PC-9 (cell line): ENCODE measurements around the gene MPEG1. TPM values are rescaled to one million over a fixed set of nuclear protein-coding genes. Genes with fewer than 3 reads are reported as not detected.

Experiments
- Bru-seq: library from RNA; stranded (reverse); fragments of 400-500 nt; gene quantifications from one replicate; lab custom pipeline; 2021; lab: Mats Ljungman, UMichigan
- BruChase-seq, 2 experiments: library from RNA; stranded (reverse); fragments of 400-500 nt; gene quantifications; one replicate each; lab custom pipeline; 2021; lab: Mats Ljungman, UMichigan
- BruUV-seq: library from RNA; stranded (reverse); fragments of 400-500 nt; replicated peaks from 2 replicates; lab custom pipeline; 2021; lab: Mats Ljungman, UMichigan
- CTCF ChIA-PET: fragments of 300-600 bp; sonication (Branson Sonifier 250); formaldehyde crosslinking; loops from one replicate; lab custom pipeline; 2022; ENCODE audit warnings: antibody characterized with exemption; lab: Charles Lee
- POLR2A ChIA-PET: fragments of 300-600 bp; sonication (Branson Sonifier 250); formaldehyde crosslinking; loops from one replicate; lab custom pipeline; 2022; ENCODE audit warnings: antibody characterized with exemption; ENCODE audit not compliant: unreplicated experiment; lab: Charles Lee
- DNase-seq, 2 experiments: peaks; one replicate each; pipeline versions ENCODE4 v3.0.0 to v3.0.0-alpha.2; 2015 to 2022; ENCODE audit warnings: mixed read lengths in 1 of 2
- H2AFZ ChIP-seq: fragments of 200-600 bp; sonication (generic); 2 replicates; pipeline ENCODE4 v1.8.1; 2017; ENCODE audit warnings: antibody characterized with exemption
- H3F3A ChIP-seq: fragments of 200-600 bp; sonication (generic); 2 replicates; pipeline ENCODE4 v1.8.1; 2017; ENCODE audit warnings: antibody characterized with exemption, mild to moderate bottlenecking, low read depth; ENCODE audit not compliant: insufficient read depth
- H3K27ac ChIP-seq: fragments of 200-600 bp; sonication (generic); 2 replicates; pipeline ENCODE4 v1.6.1; 2016; ENCODE audit warnings: mixed run types
- H3K27me3 ChIP-seq: fragments of 200-600 bp; sonication (generic); 2 replicates; pipeline ENCODE4 v1.6.1; 2016; ENCODE audit warnings: low read depth, mixed run types; ENCODE audit not compliant: insufficient read depth
- H3K36me3 ChIP-seq: fragments of 200-600 bp; sonication (generic); 2 replicates; pipeline ENCODE4 v1.6.1; 2016; ENCODE audit warnings: low read depth, mixed run types
- H3K4me1 ChIP-seq: fragments of 200-600 bp; sonication (generic); replicated peaks from 2 replicates; pipeline ENCODE4 v1.6.1; 2016; ENCODE audit warnings: mixed run types; ENCODE audit not compliant: insufficient read depth
- H3K4me2 ChIP-seq: fragments of 200-600 bp; sonication (generic); 2 replicates; pipeline ENCODE4 v1.6.1; 2017; ENCODE audit warnings: mixed run types
- H3K4me3 ChIP-seq: fragments of 200-600 bp; sonication (generic); 2 replicates; pipeline ENCODE4 v1.6.1; 2016; ENCODE audit warnings: mixed run types
- H3K79me2 ChIP-seq: fragments of 200-600 bp; sonication (generic); 2 replicates; pipeline ENCODE4 v1.6.1; 2017; ENCODE audit warnings: low read depth, mixed run types
- H3K9me2 ChIP-seq: fragments of 200-600 bp; sonication (generic); 2 replicates; pipeline ENCODE4 v1.8.1; 2017; ENCODE audit warnings: mild to moderate bottlenecking; ENCODE audit not compliant: insufficient read depth
- H3K9me3 ChIP-seq: fragments of 200-600 bp; sonication (generic); 2 replicates; pipeline ENCODE4 v1.8.1; 2016; ENCODE audit warnings: low read depth; ENCODE audit not compliant: insufficient read depth
- H4K20me1 ChIP-seq: fragments of 200-600 bp; sonication (generic); 2 replicates; pipeline ENCODE4 v1.8.1; 2017; ENCODE audit not compliant: insufficient read depth
- CTCF ChIP-seq: fragments of 200-600 bp; sonication (generic); conservative IDR thresholded peaks from 2 replicates; pipeline ENCODE4 v1.6.1; 2017; ENCODE audit warnings: mixed run types, antibody characterized with exemption, mild to moderate bottlenecking, moderate library complexity
- EZH2 ChIP-seq: fragments of 200-600 bp; sonication (generic); IDR thresholded peaks from 2 replicates; pipeline ENCODE4 v1.8.0; 2017; ENCODE audit warnings: antibody characterized with exemption, low read depth
- intact Hi-C: fragments of 100-400 bp; cut with micrococcal nuclease; formaldehyde crosslinking; loops from one replicate; pipeline ENCODE4 v1.10.0; 2022; ENCODE audit not compliant: unreplicated experiment
- long read RNA-seq: library from polyadenylated mRNA; stranded (forward); transcript quantifications from one replicate; pipeline ENCODE4 v2.0.0, GENCODE V29; 2022
- total RNA-seq: library from RNA; stranded (reverse); gene quantifications from 2 replicates; pipeline ENCODE4 v1.2.3, GENCODE V29; 2021

The MPEG1 gene
- not detected in 2 replicates for total RNA-seq
- Bru-seq, nascent RNA, result percentile 15 among the genes with signal in this experiment
- not detected for BruChase-seq, experiment 1, labeled RNA remaining after a 2-hour chase
- BruChase-seq, experiment 2, labeled RNA remaining after a 6-hour chase, result percentile 12 among the genes with signal in this experiment
- long read RNA-seq, result 0 reads

- Histone ChIP-seq H3K9me2 (no peaks in the 10 kb centered on the region), H3K27ac (no peak within 1 kb of the TSS), H4K20me1 (no peaks in the 10 kb centered on the region), H3K9me3 (no peaks in the 10 kb centered on the region), H3K4me3 (no peak within 1 kb of the TSS), H3F3A (no peaks in the 10 kb centered on the region; the same call in 1 of the 2 replicates), H3K79me2 (no peaks in the 10 kb centered on the region), H3K4me1 (peaks cover 11% of the 10 kb centered on the region), H3K4me2 (no peak within 1 kb of the TSS), H3K36me3 (no peaks in the 10 kb centered on the region; the same call in 1 of the 2 replicates), H2AFZ (no peak within 1 kb of the TSS), H3K27me3 (no peaks in the 10 kb centered on the region)
- BruUV-seq, result no TSS peak
- no peak for DNase-seq
- POLR2A ChIA-PET, result interaction anchor here (0.6 kb wide), 1 partner anchor 1516 kb away, joined by 7 read pairs; no protein-coding TSS in a partner anchor
- CTCF ChIA-PET, result interaction anchor here (0.7 kb wide), 1 partner anchor 154 kb away, joined by 6 read pairs; no protein-coding TSS in a partner anchor
- TF ChIP-seq EZH2, result no peak
- no peak for TF ChIP-seq CTCF
- intact Hi-C loops, result no loop called here
Measured at GRCh38 chr11:59212744-59213631, at the start of gene MPEG1. MPEG1 (minus strand) TSS chr11:59212927; CDS start chr11:59212865, 62 bp downstream.

- Histone ChIP-seq H3K9me2 (no peaks in the 10 kb centered on the region), H3K27ac (no peak overlapping the region), H3K4me1 (peaks cover 18% of the 10 kb centered on the region), H3K9me3 (no peaks in the 10 kb centered on the region), H3K27me3 (no peaks in the 10 kb centered on the region), H3K4me2 (no peak overlapping the region), H3K36me3 (no peaks in the 10 kb centered on the region), H4K20me1 (no peaks in the 10 kb centered on the region), H3F3A (peaks cover 8% of the 10 kb centered on the region; the same call in 1 of the 2 replicates), H2AFZ (no peak overlapping the region), H3K4me3 (no peak overlapping the region), H3K79me2 (no peaks in the 10 kb centered on the region)
- no TSS peak for BruUV-seq
- DNase-seq, result no peak
- no peak for TF ChIP-seq EZH2
- TF ChIP-seq CTCF, result no peak
- intact Hi-C loops, result no loop called here
- POLR2A ChIA-PET, result no interaction called here
- CTCF ChIA-PET, result no interaction called here
Measured at GRCh38 chr11:59262177-59262818, 49.6 kb upstream of the MPEG1 start.

GRCh38 chr11:59261150-59261549 is 48.4 kb upstream of the MPEG1 start:
- Histone ChIP-seq H3F3A (no peaks in the 10 kb centered on the region), H3K27me3 (no peaks in the 10 kb centered on the region), H4K20me1 (no peaks in the 10 kb centered on the region), H3K9me2 (no peaks in the 10 kb centered on the region), H3K27ac (no peak overlapping the region), H3K4me3 (no peak overlapping the region), H3K4me1 (peaks cover 7% of the 10 kb centered on the region), H3K4me2 (no peak overlapping the region), H2AFZ (no peak overlapping the region), H3K9me3 (no peaks in the 10 kb centered on the region), H3K79me2 (no peaks in the 10 kb centered on the region), H3K36me3 (no peaks in the 10 kb centered on the region)
- POLR2A ChIA-PET, result interaction anchor here (0.6 kb wide), 1 partner anchor 40 kb away, joined by 4 read pairs; no protein-coding TSS in a partner anchor
- peak; percentile 28 to 63 for DNase-seq
- CTCF ChIA-PET, result no interaction called here
- no peak for TF ChIP-seq EZH2
- TF ChIP-seq CTCF, result no peak
- BruUV-seq, result no TSS peak
- intact Hi-C loops, result no loop called here
